Right lobe of liver (tissue), 6 donors: ENCODE data around the gene CPNE9. TPM values are rescaled to one million over a fixed set of nuclear protein-coding genes. Genes with fewer than 3 reads are reported as not detected.
A peak's percentile ranks its signal among the peaks of the same experiment; 100 is the strongest.

ENCODE experiments used
- ATAC-seq, 4 donors: fragments of 200-7000 bp; cut with Tn5 transposase; one replicate each; pipeline ENCODE4 v1.9.1; 2020; ENCODE audit warnings: mild to moderate bottlenecking in 4 of 4, moderate library complexity in 4 of 4
- DNase-seq, 3 donors: peaks; one replicate each; pipeline ENCODE4 v3.0.0-alpha.2; 2020
- H3K27ac ChIP-seq, 3 donors: fragments of 200-600 bp; one replicate each; pipeline ENCODE4 v1.8.0; 2022
- H3K27me3 ChIP-seq, 2 donors: fragments of 200-600 bp; one replicate each; pipeline ENCODE4 v1.8.0; 2022
- H3K36me3 ChIP-seq, 4 donors: fragments of 200-600 bp; sonication (generic) in 1 of 4; one replicate each; pipeline versions ENCODE4 v1.5.1 to v1.8.0; 2017 to 2022; ENCODE audit warnings: control low read depth in 1 of 4
- H3K4me1 ChIP-seq, 4 donors: fragments of 200-600 bp; sonication (generic) in 1 of 4; one replicate each; pipeline versions ENCODE4 v1.5.1 to v1.8.0; 2017 to 2022; ENCODE audit warnings: control low read depth in 1 of 4
- H3K4me3 ChIP-seq, 3 donors: fragments of 200-600 bp; one replicate each; pipeline ENCODE4 v1.8.0; 2022
- H3K9me3 ChIP-seq, 4 donors: fragments of 200-600 bp; sonication (generic) in 1 of 4; one replicate each; pipeline versions ENCODE4 v1.5.1 to v1.8.0; 2017 to 2022; ENCODE audit warnings: control low read depth in 1 of 4
- POLR2A ChIP-seq: fragments of 450-650 bp; IDR thresholded peaks from one replicate; pipeline ENCODE4 v1.6.1; 2017; ENCODE audit warnings: antibody characterized with exemption, mild to moderate bottlenecking
- WGBS: methylation state at CpG from one replicate; pipeline ENCODE4 v1.1.6; 2018; ENCODE audit warnings: low coverage, low lambda C conversion rate; ENCODE audit not compliant: insufficient coverage; ENCODE audit errors: missing lambda C conversion rate; 5-methylcytosine and 5-hydroxymethylcytosine counted together
- intact Hi-C, 2 donors: fragments of 100-400 bp; cut with DNase I; formaldehyde crosslinking; loops; one replicate each; pipeline versions ENCODE4 v1.11.2 to v1.14.1; 2022
- total RNA-seq, 6 experiments: library from RNA; depleted of rRNA in 2 of 6; stranded (reverse); fragments of >200 nt in 2 of 6; fragmentation: NEBNext Ultra II Directional in 3 of 6; extraction: Animal tissue kit (Norgen Biotek cat#: 25700) in 3 of 6; gene quantifications; one replicate each; pipeline versions ENCODE4 v1.1.0 to v1.2.4, GENCODE V29; 2016 to 2023
- TF ChIP-seq, protein P1 (sequence below), 4 donors: fragments of 200-600 bp in 3 of 4; fragments of 450-650 bp in 1 of 4; IDR thresholded peaks; one replicate each; pipeline versions ENCODE4 v1.5.1 to v1.8.0; 2016 to 2022; ENCODE audit warnings: antibody characterized with exemption in 4 of 4, mild to moderate bottlenecking in 2 of 4
- donor health status: DM: no; HTN: yes; CAD: no.
- donor health status: DM: no; HTN: no; CAD: no.
- donor health status: DM: no; HTN: no; CAD: no.
- donor health status: DM: no; HTN: yes; CAD: no.
- donor health status: DM: no; HTN: yes; CAD: no.

CPNE9 gene
- total RNA-seq, 6 experiments from 2014 or later: not detected

DNA sequence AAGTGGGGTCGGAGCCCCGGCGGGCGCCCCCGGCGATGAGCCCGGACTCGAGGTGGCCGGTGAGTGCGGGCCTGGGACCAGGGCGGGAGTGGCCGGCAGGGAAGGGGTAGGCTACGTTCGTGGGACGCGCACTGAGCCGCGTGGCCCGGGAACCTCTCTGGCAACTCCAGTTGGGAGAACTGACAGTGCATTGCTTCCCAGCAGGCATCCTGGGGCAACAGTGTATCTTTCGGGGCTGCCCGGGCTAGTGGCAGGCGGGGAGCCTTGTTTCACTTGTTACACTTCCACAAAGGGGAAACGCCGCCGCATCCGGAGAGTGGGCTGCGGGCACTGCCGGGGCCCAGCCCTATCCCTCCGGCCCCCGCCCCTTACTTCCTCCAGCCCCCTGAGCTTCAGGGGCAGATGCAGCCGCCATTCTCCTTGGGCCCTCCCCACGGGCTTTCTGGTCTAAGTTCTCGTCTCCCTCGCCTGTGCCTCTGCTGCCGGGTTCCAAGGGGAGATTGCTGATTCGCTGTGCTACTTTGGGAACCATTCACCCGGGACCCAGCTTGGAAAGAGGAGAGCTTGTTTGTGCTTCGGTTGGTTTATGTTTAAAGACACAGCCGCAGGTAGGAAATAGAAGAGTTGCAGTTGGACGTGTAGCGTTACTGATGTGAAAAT is 28.6 kb downstream of the CPNE9 start:
- TF ChIP-seq, protein P1, sequence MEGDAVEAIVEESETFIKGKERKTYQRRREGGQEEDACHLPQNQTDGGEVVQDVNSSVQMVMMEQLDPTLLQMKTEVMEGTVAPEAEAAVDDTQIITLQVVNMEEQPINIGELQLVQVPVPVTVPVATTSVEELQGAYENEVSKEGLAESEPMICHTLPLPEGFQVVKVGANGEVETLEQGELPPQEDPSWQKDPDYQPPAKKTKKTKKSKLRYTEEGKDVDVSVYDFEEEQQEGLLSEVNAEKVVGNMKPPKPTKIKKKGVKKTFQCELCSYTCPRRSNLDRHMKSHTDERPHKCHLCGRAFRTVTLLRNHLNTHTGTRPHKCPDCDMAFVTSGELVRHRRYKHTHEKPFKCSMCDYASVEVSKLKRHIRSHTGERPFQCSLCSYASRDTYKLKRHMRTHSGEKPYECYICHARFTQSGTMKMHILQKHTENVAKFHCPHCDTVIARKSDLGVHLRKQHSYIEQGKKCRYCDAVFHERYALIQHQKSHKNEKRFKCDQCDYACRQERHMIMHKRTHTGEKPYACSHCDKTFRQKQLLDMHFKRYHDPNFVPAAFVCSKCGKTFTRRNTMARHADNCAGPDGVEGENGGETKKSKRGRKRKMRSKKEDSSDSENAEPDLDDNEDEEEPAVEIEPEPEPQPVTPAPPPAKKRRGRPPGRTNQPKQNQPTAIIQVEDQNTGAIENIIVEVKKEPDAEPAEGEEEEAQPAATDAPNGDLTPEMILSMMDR (IDR thresholded peaks at IDR 0.05): no peak
- no peak for TF ChIP-seq POLR2A
- Histone ChIP-seq H3K4me3 (peak overlapping the region; percentile 95 to 99 (median 99)), H3K9me3 (no peaks in the 10 kb centered on the region)

DNA sequence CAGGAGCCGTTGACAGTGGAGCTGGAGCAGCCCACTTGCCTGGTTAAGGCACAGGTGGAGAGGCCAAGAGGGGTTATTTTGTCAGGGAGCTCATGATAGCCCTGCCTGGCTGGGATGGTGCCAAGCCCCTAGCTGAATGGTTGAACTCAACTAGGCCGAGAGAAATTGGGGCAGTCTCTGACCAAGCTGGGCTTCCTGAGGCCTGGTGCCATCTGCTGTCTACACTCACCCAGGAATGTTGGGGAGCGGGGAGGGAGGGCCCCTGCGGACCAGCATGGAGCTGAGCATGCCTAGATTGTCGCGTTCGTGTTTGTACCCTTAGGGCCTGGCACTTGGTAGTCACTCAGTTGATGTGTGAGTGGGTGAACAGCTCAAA is 29.1 kb downstream of the CPNE9 start:
- Histone ChIP-seq H3K27me3 (no peaks in the 10 kb centered on the region), H3K4me3 (peak overlapping the region; percentile 95 to 99 (median 99)), H3K9me3 (no peaks in the 10 kb centered on the region), H3K36me3 (peaks cover 0 to 25% (median 7%) of the 10 kb centered on the region in 4 donors), H3K27ac (no peak overlapping the region), H3K4me1 (peaks cover 0 to 13% (median 5%) of the 10 kb centered on the region in 4 donors)
- TF ChIP-seq, protein P1 (IDR thresholded peaks at IDR 0.05): no peak
- TF ChIP-seq POLR2A: no peak
- ATAC-seq: no peak
- intact Hi-C loops: no loop called here
- 0% methylated on average over 1 of the region's 7 CpGs for WGBS
- no peak for DNase-seq

More for the DNA sequence above, 28.6 kb downstream of the CPNE9 start:
- H3K27ac ChIP-seq: peak overlapping the region; percentile 99
- intact Hi-C loops: no loop called here
- H3K4me1 ChIP-seq: peaks cover 0 to 13% (median 5%) of the 10 kb centered on the region in 4 donors
- DNase-seq: peak in 1 of 3 donors; percentile 41
- H3K36me3 ChIP-seq: peaks cover 0 to 21% (median 5%) of the 10 kb centered on the region in 4 donors
- H3K27me3 ChIP-seq: no peaks in the 10 kb centered on the region
- WGBS: 2% methylated on average over 14 of the region's 41 CpGs
- no peak for ATAC-seq

DNA sequence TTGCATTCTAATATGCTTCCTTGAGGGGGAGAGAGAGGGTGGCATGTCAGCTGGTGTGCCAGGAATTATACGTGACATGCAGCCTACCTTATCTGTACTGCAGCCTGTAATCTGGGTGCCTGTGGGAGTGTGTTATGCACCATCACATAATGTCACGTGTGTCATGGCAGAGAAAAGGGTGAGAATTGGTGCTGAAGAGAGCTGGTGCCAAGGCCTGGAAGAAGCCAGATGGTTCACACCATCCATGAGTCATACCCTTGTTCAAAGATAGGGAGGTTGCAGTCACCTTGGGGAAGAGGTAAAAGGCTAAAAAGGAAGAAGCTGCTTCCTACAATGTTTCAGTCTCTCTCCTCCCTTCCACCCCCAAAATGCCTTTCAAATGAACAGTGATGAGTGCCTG is 33.2 kb downstream of the CPNE9 start:
- H3K9me3 ChIP-seq: no peaks in the 10 kb centered on the region
- H3K4me3 ChIP-seq: no peak overlapping the region
- 81% methylated on average over 2 of the region's 2 CpGs for WGBS
- peaks cover 11 to 65% (median 32%) of the 10 kb centered on the region in 4 donors for H3K36me3 ChIP-seq
- H3K27ac ChIP-seq: no peak overlapping the region
- TF ChIP-seq POLR2A: no peak
- TF ChIP-seq, protein P1 (IDR thresholded peaks at IDR 0.05): no peak
- ATAC-seq (no peak), DNase-seq (no peak)
- peaks cover 0 to 13% (median 5%) of the 10 kb centered on the region in 4 donors for H3K4me1 ChIP-seq
- intact Hi-C loops: no loop called here
- no peaks in the 10 kb centered on the region for H3K27me3 ChIP-seq

DNA sequence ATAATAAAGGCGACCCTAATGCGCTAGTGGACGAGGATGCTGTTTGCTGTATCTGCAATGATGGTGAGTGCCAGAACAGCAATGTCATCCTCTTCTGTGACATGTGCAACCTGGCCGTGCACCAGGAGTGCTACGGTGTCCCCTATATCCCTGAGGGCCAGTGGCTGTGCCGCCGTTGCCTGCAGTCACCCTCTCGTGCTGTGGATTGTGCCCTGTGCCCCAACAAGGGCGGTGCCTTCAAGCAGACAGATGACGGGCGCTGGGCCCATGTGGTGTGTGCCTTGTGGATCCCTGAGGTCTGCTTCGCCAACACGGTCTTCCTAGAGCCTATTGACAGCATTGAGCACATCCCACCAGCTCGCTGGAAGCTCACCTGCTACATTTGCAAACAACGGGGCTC is 35.5 kb downstream of the CPNE9 start:
- Histone ChIP-seq H3K9me3 (no peaks in the 10 kb centered on the region), H3K27me3 (no peaks in the 10 kb centered on the region), H3K4me1 (no peaks in the 10 kb centered on the region), H3K4me3 (no peak overlapping the region), H3K36me3 (peaks cover 11 to 89% (median 43%) of the 10 kb centered on the region in 4 donors), H3K27ac (no peak overlapping the region)
- intact Hi-C loops: no loop called here
- WGBS: 91% methylated on average over 4 of the region's 15 CpGs
- DNase-seq (no peak), ATAC-seq (no peak)
- TF ChIP-seq POLR2A: no peak
- TF ChIP-seq, protein P1 (IDR thresholded peaks at IDR 0.05): no peak
